Measurements from ENCODE around the gene CTDSPL.

CTDSPL gene

DNA sequence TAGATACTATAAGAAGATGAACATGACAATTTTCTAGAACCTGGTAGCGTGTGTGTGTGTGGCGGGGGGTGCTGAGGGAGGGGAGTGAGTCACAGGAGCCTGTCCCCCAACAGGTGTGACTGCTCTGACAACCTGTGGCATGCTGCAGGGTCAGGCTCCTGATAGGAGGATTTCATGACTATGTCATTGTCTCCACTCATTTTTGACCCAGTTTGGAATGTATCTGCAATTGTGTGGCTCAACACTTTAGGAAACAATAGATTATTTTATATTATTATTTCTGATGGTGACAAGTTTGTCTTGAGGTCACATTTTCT lies 119.6 kb downstream of the CTDSPL start:
- no peak for DNase-seq (ENCODE audit: extremely low read depth, low read depth)
- H3K4me3 ChIP-seq (replicated peaks; ENCODE audit: low read depth, low read length): no peak overlapping the region
- TF ChIP-seq, protein P1, sequence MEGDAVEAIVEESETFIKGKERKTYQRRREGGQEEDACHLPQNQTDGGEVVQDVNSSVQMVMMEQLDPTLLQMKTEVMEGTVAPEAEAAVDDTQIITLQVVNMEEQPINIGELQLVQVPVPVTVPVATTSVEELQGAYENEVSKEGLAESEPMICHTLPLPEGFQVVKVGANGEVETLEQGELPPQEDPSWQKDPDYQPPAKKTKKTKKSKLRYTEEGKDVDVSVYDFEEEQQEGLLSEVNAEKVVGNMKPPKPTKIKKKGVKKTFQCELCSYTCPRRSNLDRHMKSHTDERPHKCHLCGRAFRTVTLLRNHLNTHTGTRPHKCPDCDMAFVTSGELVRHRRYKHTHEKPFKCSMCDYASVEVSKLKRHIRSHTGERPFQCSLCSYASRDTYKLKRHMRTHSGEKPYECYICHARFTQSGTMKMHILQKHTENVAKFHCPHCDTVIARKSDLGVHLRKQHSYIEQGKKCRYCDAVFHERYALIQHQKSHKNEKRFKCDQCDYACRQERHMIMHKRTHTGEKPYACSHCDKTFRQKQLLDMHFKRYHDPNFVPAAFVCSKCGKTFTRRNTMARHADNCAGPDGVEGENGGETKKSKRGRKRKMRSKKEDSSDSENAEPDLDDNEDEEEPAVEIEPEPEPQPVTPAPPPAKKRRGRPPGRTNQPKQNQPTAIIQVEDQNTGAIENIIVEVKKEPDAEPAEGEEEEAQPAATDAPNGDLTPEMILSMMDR (IDR thresholded peaks at IDR 0.05; ENCODE audit: low read depth, low read length, missing control alignments): no peak

DNA sequence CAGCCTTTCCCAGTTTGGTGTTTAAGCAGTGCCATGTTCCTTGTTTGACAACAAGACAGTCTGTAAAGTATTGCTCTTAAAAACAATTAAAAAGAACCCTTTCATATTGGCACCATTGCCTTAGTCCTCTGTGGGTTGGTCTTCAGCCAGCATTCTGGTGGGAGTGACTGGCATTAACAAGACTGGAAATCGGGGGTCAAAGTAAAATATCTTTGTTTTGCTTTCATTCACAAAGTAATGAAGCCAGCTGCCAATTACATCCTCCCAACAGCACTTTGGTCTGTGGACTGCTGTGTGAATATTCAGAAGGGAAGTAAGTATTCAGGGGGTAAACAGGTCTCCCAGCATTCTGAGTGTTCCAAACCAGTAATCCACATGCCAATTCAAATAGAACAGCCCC lies 120.7 kb downstream of the CTDSPL start:
- DNase-seq (ENCODE audit: extremely low read depth, low read depth): no peak
- no peak overlapping the region for H3K4me3 ChIP-seq (replicated peaks; ENCODE audit: low read depth, low read length)
- TF ChIP-seq, protein P1 (IDR thresholded peaks at IDR 0.05; ENCODE audit: low read depth, low read length, missing control alignments): no peak

DNA sequence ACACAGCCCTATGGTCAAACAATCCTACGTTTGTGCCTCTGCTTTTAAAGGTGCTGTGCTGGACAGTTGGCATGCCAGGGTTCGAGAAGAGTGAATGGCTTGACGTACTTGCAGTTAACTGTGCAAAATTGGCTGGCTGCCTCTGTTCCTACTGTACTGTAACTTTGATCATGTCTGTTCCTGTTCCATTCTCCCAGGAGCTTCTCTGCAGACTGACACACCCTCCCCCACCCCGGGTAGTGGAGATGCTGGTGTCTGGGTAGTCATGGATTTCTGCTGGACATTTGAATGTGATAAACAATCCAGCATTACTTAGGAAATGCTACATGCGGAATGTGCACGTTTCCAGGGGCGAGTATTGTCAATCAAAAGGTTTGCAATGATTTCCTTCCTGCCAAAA lies 122.4 kb downstream of the CTDSPL start:
- DNase-seq (ENCODE audit: extremely low read depth, low read depth): no peak
- TF ChIP-seq, protein P1 (IDR thresholded peaks at IDR 0.05; ENCODE audit: low read depth, low read length, missing control alignments): no peak
- no peak overlapping the region for H3K4me3 ChIP-seq (replicated peaks; ENCODE audit: low read depth, low read length)

DNA sequence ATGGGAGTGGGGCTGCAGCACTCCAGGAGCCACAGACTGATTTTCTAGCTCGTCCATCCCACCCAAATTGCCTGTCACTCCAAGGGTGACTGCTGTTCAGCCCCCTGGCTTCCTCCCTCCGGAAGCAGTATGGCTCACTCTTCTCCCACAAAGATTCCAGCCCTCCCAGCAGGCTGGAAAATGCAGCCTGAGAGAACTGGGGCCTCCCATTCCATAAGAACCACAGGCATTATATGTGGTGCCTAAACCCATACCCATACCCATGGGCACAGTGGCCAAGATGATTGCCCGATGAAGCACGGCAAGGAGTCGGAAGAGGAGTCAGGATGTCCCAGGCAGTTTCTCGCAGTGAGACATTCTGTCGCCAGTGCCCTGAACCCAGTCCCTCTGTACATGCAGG lies 122.9 kb downstream of the CTDSPL start:
- H3K4me3 ChIP-seq (replicated peaks; ENCODE audit: low read depth, low read length): no peak overlapping the region
- TF ChIP-seq, protein P1 (IDR thresholded peaks at IDR 0.05; ENCODE audit: low read depth, low read length, missing control alignments): no peak
- no peak for DNase-seq (ENCODE audit: extremely low read depth, low read depth)

DNA sequence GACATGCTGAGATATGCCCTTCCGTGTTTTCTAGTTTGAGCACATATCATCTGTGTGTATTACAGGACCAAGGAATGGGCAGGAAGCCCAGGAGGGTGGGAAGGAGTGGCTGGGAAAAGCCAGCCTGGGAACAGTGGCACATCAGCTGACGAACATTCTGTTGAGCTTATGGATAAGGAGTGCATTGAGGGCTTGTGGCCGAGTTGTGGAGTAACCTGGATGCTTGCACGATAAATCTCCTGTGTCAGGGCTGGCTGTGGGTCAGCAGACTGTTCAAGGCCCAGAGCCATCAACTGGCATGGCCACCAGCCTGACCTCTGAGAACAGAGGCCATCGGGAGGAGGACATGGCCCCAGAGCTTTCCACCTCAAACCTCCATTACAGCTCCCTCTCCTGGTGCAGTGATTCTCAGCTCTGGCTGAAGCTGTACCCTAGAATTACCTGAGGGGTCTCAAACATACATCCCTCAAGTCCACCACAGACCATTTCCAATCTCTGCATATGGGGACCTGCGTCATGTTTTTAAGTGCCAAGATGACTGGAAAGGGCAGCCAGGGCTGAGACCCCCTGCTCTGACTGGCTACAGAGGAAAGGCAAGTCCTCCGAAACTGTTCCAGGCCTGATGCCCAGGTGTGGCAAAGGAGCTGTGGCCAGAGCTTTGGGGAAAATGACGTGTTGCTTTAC lies 124.1 kb downstream of the CTDSPL start:
- no peak for DNase-seq (ENCODE audit: extremely low read depth, low read depth)
- no peak overlapping the region for H3K4me3 ChIP-seq (replicated peaks; ENCODE audit: low read depth, low read length)
- TF ChIP-seq, protein P1 (IDR thresholded peaks at IDR 0.05; ENCODE audit: low read depth, low read length, missing control alignments): peak; percentile 12

DNA sequence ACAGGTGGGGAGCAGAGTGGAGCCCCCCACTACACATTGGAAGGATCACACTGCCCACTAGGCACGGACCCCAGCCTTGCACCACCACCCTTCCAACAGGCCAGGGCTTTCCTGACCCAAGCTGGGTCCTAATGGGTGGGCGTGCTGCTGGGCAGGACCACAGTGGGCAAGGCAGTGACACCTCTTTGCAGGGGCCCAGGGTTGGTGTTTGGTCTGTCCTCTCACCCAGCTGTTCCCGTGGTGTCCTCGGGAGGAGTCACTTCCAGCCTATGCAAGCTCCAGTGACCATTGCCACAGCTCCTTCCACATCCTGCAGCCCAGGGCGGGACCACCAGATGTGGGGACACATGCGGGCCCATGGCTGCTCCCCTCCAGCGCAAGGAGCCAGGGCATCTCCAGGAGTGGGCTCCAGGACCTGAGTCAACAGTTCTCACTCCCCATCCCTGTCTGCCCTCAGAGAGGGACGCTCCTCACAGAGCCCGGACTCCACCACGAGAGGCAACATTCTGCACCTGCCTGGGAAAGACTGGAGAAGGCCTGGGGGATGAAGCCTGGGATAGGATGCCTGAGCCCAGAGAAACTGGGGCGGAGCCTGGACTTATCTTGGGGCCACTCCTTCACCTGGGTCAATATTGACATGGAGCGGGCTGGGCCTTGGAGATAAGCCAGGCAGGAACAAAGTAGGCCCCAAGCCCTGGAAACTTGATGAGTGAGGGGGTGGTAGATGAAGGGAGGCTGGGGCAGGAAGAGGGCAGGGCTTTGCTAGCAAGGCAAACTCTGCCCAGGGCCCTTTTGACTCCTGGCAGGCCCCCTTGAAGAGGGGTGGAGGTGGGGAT lies 125.0 kb downstream of the CTDSPL start:
- no peak overlapping the region for H3K4me3 ChIP-seq (replicated peaks; ENCODE audit: low read depth, low read length)
- TF ChIP-seq, protein P1 (IDR thresholded peaks at IDR 0.05; ENCODE audit: low read depth, low read length, missing control alignments): no peak
- no peak for DNase-seq (ENCODE audit: extremely low read depth, low read depth)

Measured in HFF-Myc (cell line).